Activated CD4-positive, alpha-beta T cell treated with anti-CD3 and anti-CD28 coated beads, Interleukin-2, amount 50 U/mL, for 1 hour (primary cell): Measurements from ENCODE around the gene FNDC11.

Source experiments
- DNase-seq: peaks from one replicate; pipeline ENCODE4 v3.0.0-alpha.2; 2020

The FNDC11 gene

GRCh38 chr20:63525971-63526370, 28.0 kb upstream of the FNDC11 start:
- DNase-seq = no peak

GRCh38 chr20:63527184-63527583, 26.8 kb upstream of the FNDC11 start:
- DNase-seq = no peak

- DNase-seq = no peak
Measured at GRCh38 chr20:63529180-63529860, 24.6 kb upstream of the FNDC11 start.

- DNase-seq = no peak
Measured at GRCh38 chr20:63529861-63530787, 23.8 kb upstream of the FNDC11 start.

- no peak for DNase-seq
Measured at GRCh38 chr20:63530788-63531160, 23.2 kb upstream of the FNDC11 start.

- no peak for DNase-seq
Measured at GRCh38 chr20:63531686-63532448, 22.1 kb upstream of the FNDC11 start.

GRCh38 chr20:63532449-63532971, 21.4 kb upstream of the FNDC11 start:
- no peak for DNase-seq

GRCh38 chr20:63533388-63533787, 20.6 kb upstream of the FNDC11 start:
- DNase-seq = no peak

- no peak for DNase-seq
Measured at GRCh38 chr20:63533871-63534393, 20.0 kb upstream of the FNDC11 start.

- no peak for DNase-seq
Measured at GRCh38 chr20:63534427-63534830, 19.5 kb upstream of the FNDC11 start.

- DNase-seq = no peak
Measured at GRCh38 chr20:63534831-63535651, 18.9 kb upstream of the FNDC11 start.

GRCh38 chr20:63536241-63536977, 17.6 kb upstream of the FNDC11 start:
- no peak for DNase-seq

- no peak for DNase-seq
Measured at GRCh38 chr20:63536997-63537524, 16.9 kb upstream of the FNDC11 start, which contains the start of gene PTK6. Gene PTK6 (minus strand): TSS chr20:63537376. CDS start chr20:63537314, 62 bp downstream.

- peak; percentile 88 for DNase-seq
Measured at GRCh38 chr20:63537525-63538203, 16.3 kb upstream of the FNDC11 start.

- DNase-seq = peak; percentile 40
Measured at GRCh38 chr20:63538204-63539091, 15.5 kb upstream of the FNDC11 start.

GRCh38 chr20:63539092-63539430, 14.9 kb upstream of the FNDC11 start:
- DNase-seq = no peak

- DNase-seq = no peak
Measured at GRCh38 chr20:63539441-63540370, 14.3 kb upstream of the FNDC11 start.
